22Rv1 (cell line): Measurements from ENCODE around the gene SLC25A14.

Source experiments
- ZFX ChIP-seq: fragments of 450-650 bp; IDR thresholded peaks from 2 replicates; pipeline ENCODE4 v1.6.1; 2017; ENCODE audit warnings: antibody characterized with exemption, borderline replicate concordance
- TF ChIP-seq, protein P1 (sequence below): fragments of 450-650 bp; IDR thresholded peaks from 2 replicates; pipeline ENCODE4 v1.5.1; 2017; ENCODE audit warnings: mild to moderate bottlenecking

DNA sequence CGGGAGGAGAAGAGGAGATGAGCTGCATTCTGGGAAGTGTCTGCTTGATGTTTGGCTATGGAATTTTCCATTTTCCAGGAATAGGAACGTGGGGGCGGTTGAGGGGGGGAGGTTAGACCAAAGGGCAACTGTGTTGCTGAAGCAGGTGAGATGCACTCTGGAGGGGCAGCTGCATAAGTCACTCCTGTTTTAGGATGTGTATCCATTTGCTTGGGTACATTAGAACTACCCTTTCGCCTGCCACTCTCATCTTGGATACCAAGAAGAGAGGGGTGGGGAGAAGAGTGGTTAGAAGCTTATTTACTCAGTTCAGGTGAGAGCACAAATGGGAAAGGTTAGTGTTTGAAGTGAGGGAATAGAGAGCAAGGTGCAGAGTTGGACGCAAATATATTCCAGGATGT, 46.7 kb downstream of the SLC25A14 start:
- TF ChIP-seq, protein P1, sequence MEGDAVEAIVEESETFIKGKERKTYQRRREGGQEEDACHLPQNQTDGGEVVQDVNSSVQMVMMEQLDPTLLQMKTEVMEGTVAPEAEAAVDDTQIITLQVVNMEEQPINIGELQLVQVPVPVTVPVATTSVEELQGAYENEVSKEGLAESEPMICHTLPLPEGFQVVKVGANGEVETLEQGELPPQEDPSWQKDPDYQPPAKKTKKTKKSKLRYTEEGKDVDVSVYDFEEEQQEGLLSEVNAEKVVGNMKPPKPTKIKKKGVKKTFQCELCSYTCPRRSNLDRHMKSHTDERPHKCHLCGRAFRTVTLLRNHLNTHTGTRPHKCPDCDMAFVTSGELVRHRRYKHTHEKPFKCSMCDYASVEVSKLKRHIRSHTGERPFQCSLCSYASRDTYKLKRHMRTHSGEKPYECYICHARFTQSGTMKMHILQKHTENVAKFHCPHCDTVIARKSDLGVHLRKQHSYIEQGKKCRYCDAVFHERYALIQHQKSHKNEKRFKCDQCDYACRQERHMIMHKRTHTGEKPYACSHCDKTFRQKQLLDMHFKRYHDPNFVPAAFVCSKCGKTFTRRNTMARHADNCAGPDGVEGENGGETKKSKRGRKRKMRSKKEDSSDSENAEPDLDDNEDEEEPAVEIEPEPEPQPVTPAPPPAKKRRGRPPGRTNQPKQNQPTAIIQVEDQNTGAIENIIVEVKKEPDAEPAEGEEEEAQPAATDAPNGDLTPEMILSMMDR: no peak
- TF ChIP-seq ZFX: no peak
